ENCODE results near the gene TULP3.

GRCh38 chr12:2884810-2885209, 5.9 kb upstream of the TULP3 start:
- TF ChIP-seq BCL11A (IDR thresholded peaks at IDR 0.05; ENCODE audit: low read depth, low read length) (no peak), SUZ12 (IDR thresholded peaks at IDR 0.05; ENCODE audit: unreplicated experiment) (no peak), CHD2 (IDR thresholded peaks at IDR 0.05; ENCODE audit: borderline replicate concordance, low read depth, low read length) (no peak), ZNF384 (IDR thresholded peaks at IDR 0.05; ENCODE audit: borderline replicate concordance, low read depth, low read length) (no peak), SPI1 (IDR thresholded peaks at IDR 0.05; ENCODE audit: borderline replicate concordance, insufficient read depth, low read depth, low read length) (no peak)
